Upper lobe of right lung (tissue), 1 donor: ENCODE measurements around the gene OSGEP. TPM values are rescaled to one million over a fixed set of nuclear protein-coding genes. Genes with fewer than 3 reads are reported as not detected.

Experiments
- ATAC-seq: fragments of 200-7000 bp; cut with Tn5 transposase; one replicate; pipeline ENCODE4 v1.9.1; 2020; ENCODE audit warnings: mild to moderate bottlenecking, moderate library complexity
- DNase-seq: peaks from one replicate; pipeline ENCODE4 v3.0.0-alpha.2; 2020
- H3K27ac ChIP-seq: fragments of 200-600 bp; one replicate; pipeline ENCODE4 v1.8.0; 2022
- H3K27me3 ChIP-seq: fragments of 200-600 bp; one replicate; pipeline ENCODE4 v1.8.0; 2022; ENCODE audit warnings: mild to moderate bottlenecking
- H3K36me3 ChIP-seq: fragments of 200-600 bp; one replicate; pipeline ENCODE4 v1.8.0; 2022
- H3K4me1 ChIP-seq: fragments of 200-600 bp; one replicate; pipeline ENCODE4 v1.8.0; 2022
- H3K4me3 ChIP-seq: fragments of 200-600 bp; one replicate; pipeline ENCODE4 v1.8.0; 2022; ENCODE audit warnings: mild to moderate bottlenecking
- H3K9me3 ChIP-seq: fragments of 200-600 bp; one replicate; pipeline ENCODE4 v1.8.0; 2022
- CTCF ChIP-seq: fragments of 200-600 bp; IDR thresholded peaks from one replicate; pipeline ENCODE4 v1.8.0; 2022; ENCODE audit warnings: antibody characterized with exemption
- intact Hi-C: fragments of 100-400 bp; cut with DNase I; formaldehyde crosslinking; loops from one replicate; pipeline ENCODE4 v1.11.0; 2022
- total RNA-seq: library from RNA; stranded (reverse); fragmentation: NEBNext Ultra II Directional; extraction: Animal tissue kit (Norgen Biotek cat#: 25700); gene quantifications from one replicate; pipeline ENCODE4 v1.2.1, GENCODE V29; 2021
- donor health status: DM: no; HTN: yes; CAD: no; lungs with severe emphysema.

The OSGEP gene
- total RNA-seq, 1 donor from 2014 or later = 33.8 TPM

GRCh38 chr14:20412876-20413743, 41.5 kb downstream of the OSGEP start, which contains the start of gene TEP1:
Gene TEP1 (minus strand): TSS chr14:20413501. CDS start chr14:20408439, 5,062 bp downstream.
- H3K4me3 ChIP-seq = peak within 1 kb of the TSS; percentile 83
- peaks cover 4% of the 10 kb centered on the region for H3K36me3 ChIP-seq
- peaks cover 18% of the 10 kb centered on the region for H3K4me1 ChIP-seq
- intact Hi-C loops = no loop called here
- no peaks in the 10 kb centered on the region for H3K9me3 ChIP-seq
- peak; percentile 95 for DNase-seq
- H3K27me3 ChIP-seq = no peaks in the 10 kb centered on the region
- H3K27ac ChIP-seq = peak within 1 kb of the TSS; percentile 94
- no peak for TF ChIP-seq CTCF
- peak; percentile 97 for ATAC-seq

GRCh38 chr14:20412411-20412810, 42.2 kb downstream of the OSGEP start:
- H3K36me3 ChIP-seq = peaks cover 11% of the 10 kb centered on the region
- H3K27ac ChIP-seq = peak overlapping the region; percentile 94
- no peaks in the 10 kb centered on the region for H3K27me3 ChIP-seq
- peak overlapping the region; percentile 83 for H3K4me3 ChIP-seq
- DNase-seq = no peak
- peaks cover 18% of the 10 kb centered on the region for H3K4me1 ChIP-seq
- intact Hi-C loops = no loop called here
- no peaks in the 10 kb centered on the region for H3K9me3 ChIP-seq
- TF ChIP-seq CTCF = no peak
- no peak for ATAC-seq

GRCh38 chr14:20409226-20409625, 45.4 kb downstream of the OSGEP start:
- DNase-seq (no peak), ATAC-seq (no peak)
- Histone ChIP-seq H3K27me3 (no peaks in the 10 kb centered on the region), H3K36me3 (peaks cover 41% of the 10 kb centered on the region), H3K27ac (no peak overlapping the region), H3K4me1 (peaks cover 18% of the 10 kb centered on the region), H3K4me3 (no peak overlapping the region), H3K9me3 (no peaks in the 10 kb centered on the region)
- TF ChIP-seq CTCF = no peak
- intact Hi-C loops = no loop called here

- peak; percentile 20 for ATAC-seq
- Histone ChIP-seq H3K27ac (no peak overlapping the region), H3K27me3 (no peaks in the 10 kb centered on the region), H3K4me1 (no peaks in the 10 kb centered on the region), H3K36me3 (peaks cover 98% of the 10 kb centered on the region), H3K9me3 (no peaks in the 10 kb centered on the region), H3K4me3 (no peak overlapping the region)
- no peak for TF ChIP-seq CTCF
- intact Hi-C loops = no loop called here
- no peak for DNase-seq
Measured at GRCh38 chr14:20403521-20403920, 51.1 kb downstream of the OSGEP start.

- ATAC-seq = no peak
- Histone ChIP-seq H3K4me3 (no peak overlapping the region), H3K36me3 (peaks cover 97% of the 10 kb centered on the region), H3K27me3 (no peaks in the 10 kb centered on the region), H3K27ac (no peak overlapping the region), H3K9me3 (no peaks in the 10 kb centered on the region), H3K4me1 (no peaks in the 10 kb centered on the region)
- intact Hi-C loops = no loop called here
- TF ChIP-seq CTCF = no peak
- DNase-seq = no peak
Measured at GRCh38 chr14:20400965-20401593, 53.5 kb downstream of the OSGEP start.
